H9 (cell line): Measurements from ENCODE around the gene DAZAP1. TPM values are rescaled to one million over a fixed set of nuclear protein-coding genes. Genes with fewer than 3 reads are reported as not detected.

Experiments
- DNase-seq: peaks from one replicate; pipeline ENCODE4 v3.0.0-alpha.2; 2017
- H2AFZ ChIP-seq: one replicate; pipeline ENCODE4 v1.6.1; 2013; ENCODE audit warnings: mild to moderate bottlenecking, low read length, control low read depth, moderate library complexity
- H2AK5ac ChIP-seq: 2 replicates; pipeline ENCODE4 v1.6.1; 2013; ENCODE audit warnings: low read length, control low read depth, mixed read lengths; ENCODE audit not compliant: insufficient read length
- H2BK120ac ChIP-seq: one replicate; pipeline ENCODE4 v1.6.1; 2013; ENCODE audit warnings: low read depth, mild to moderate bottlenecking, low read length, control low read depth, inconsistent platforms; ENCODE audit not compliant: poor library complexity, severe bottlenecking
- H2BK12ac ChIP-seq: 2 replicates; pipeline ENCODE4 v1.6.1; 2013; ENCODE audit warnings: low read length, control low read depth, mixed read lengths, low read depth; ENCODE audit not compliant: insufficient read length
- H2BK15ac ChIP-seq: 2 replicates; pipeline ENCODE4 v1.6.1; 2013; ENCODE audit warnings: low read depth, low read length, control low read depth
- H2BK20ac ChIP-seq: one replicate; pipeline ENCODE4 v1.6.1; 2013; ENCODE audit warnings: low read depth, mild to moderate bottlenecking, low read length, control low read depth, inconsistent platforms; ENCODE audit not compliant: poor library complexity, severe bottlenecking
- H2BK5ac ChIP-seq: 2 replicates; pipeline ENCODE4 v1.6.1; 2013; ENCODE audit warnings: low read length, control low read depth, mixed read lengths; ENCODE audit not compliant: insufficient read length
- H3K14ac ChIP-seq: 2 replicates; pipeline ENCODE4 v1.6.1; 2013; ENCODE audit warnings: low read length, control low read depth; ENCODE audit not compliant: insufficient read depth
- H3K18ac ChIP-seq: 2 replicates; pipeline ENCODE4 v1.6.1; 2013; ENCODE audit warnings: low read depth, mild to moderate bottlenecking, mixed read lengths, low read length, control low read depth; ENCODE audit not compliant: insufficient read length
- H3K23ac ChIP-seq: 2 replicates; pipeline ENCODE4 v1.6.1; 2013; ENCODE audit warnings: low read length, control low read depth, mixed read lengths, low read depth; ENCODE audit not compliant: insufficient read length
- H3K23me2 ChIP-seq: 2 replicates; pipeline ENCODE4 v1.6.1; 2013; ENCODE audit warnings: low read depth, mild to moderate bottlenecking, mixed read lengths, low read length, control low read depth; ENCODE audit not compliant: insufficient read length, poor library complexity, severe bottlenecking
- H3K27ac ChIP-seq: 2 replicates; pipeline ENCODE4 v1.5.1; 2013; ENCODE audit warnings: low read length, control low read depth, mixed read lengths, low read depth; ENCODE audit not compliant: insufficient read length
- H3K27me3 ChIP-seq: 2 replicates; pipeline ENCODE4 v1.6.1; 2013; ENCODE audit warnings: low read length, control low read depth, inconsistent platforms; ENCODE audit not compliant: insufficient read depth
- H3K4ac ChIP-seq: 2 replicates; pipeline ENCODE4 v1.6.1; 2013; ENCODE audit warnings: low read depth, mild to moderate bottlenecking, control low read depth, inconsistent platforms, low read length, moderate library complexity
- H3K4me1 ChIP-seq: 2 replicates; pipeline ENCODE4 v1.6.1; 2013; ENCODE audit warnings: low read length, control low read depth, inconsistent platforms; ENCODE audit not compliant: insufficient read depth
- H3K4me2 ChIP-seq: 2 replicates; pipeline ENCODE4 v1.6.1; 2013; ENCODE audit warnings: low read length, control low read depth, mixed read lengths; ENCODE audit not compliant: insufficient read length, insufficient read depth
- H3K56ac ChIP-seq: 2 replicates; pipeline ENCODE4 v1.6.1; 2013; ENCODE audit warnings: low read depth, mild to moderate bottlenecking, mixed read lengths, low read length, control low read depth; ENCODE audit not compliant: insufficient read length
- H3K79me1 ChIP-seq: 2 replicates; pipeline ENCODE4 v1.6.1; 2013; ENCODE audit warnings: low read depth, mild to moderate bottlenecking, moderate library complexity, low read length, control low read depth, inconsistent platforms; ENCODE audit not compliant: insufficient read depth, poor library complexity, severe bottlenecking
- H3K79me2 ChIP-seq: 2 replicates; pipeline ENCODE4 v1.6.1; 2013; ENCODE audit warnings: low read length, control low read depth, inconsistent platforms; ENCODE audit not compliant: insufficient read depth
- H3K9ac ChIP-seq: 2 replicates; pipeline ENCODE4 v1.6.1; 2013; ENCODE audit warnings: low read length, control low read depth, mixed read lengths; ENCODE audit not compliant: insufficient read length; ENCODE audit errors: extremely low read depth
- H3K9me3 ChIP-seq: one replicate; pipeline ENCODE4 v1.6.1; 2013; ENCODE audit warnings: low read depth, low read length, inconsistent platforms; ENCODE audit not compliant: control insufficient read depth
- H3T11ph ChIP-seq: one replicate; pipeline ENCODE4 v1.6.1; 2013; ENCODE audit warnings: mild to moderate bottlenecking, low read length, control low read depth, inconsistent platforms
- H4K20me1 ChIP-seq: one replicate; pipeline ENCODE4 v1.6.1; 2013; ENCODE audit not compliant: control insufficient read depth, insufficient read length, insufficient read depth
- H4K5ac ChIP-seq: 2 replicates; pipeline ENCODE4 v1.6.1; 2013; ENCODE audit warnings: low read depth, mild to moderate bottlenecking, mixed read lengths, low read length, control low read depth; ENCODE audit not compliant: insufficient read length
- H4K8ac ChIP-seq: replicated peaks from 2 replicates; pipeline ENCODE4 v1.6.1; 2013; ENCODE audit warnings: low read length, control low read depth, mixed read lengths, low read depth; ENCODE audit not compliant: insufficient read length
- H4K91ac ChIP-seq: 2 replicates; pipeline ENCODE4 v1.6.1; 2013; ENCODE audit warnings: low read depth, mild to moderate bottlenecking, moderate library complexity, mixed read lengths, low read length, control low read depth; ENCODE audit not compliant: insufficient read length
- H3K27ac Mint-ChIP-seq, 3 experiments: 2 replicates in 2 of 3; 3 replicates in 1 of 3; pipeline ENCODE4 v1.8.0; 2020 to 2021; ENCODE audit warnings: mixed read lengths in 3 of 3, mild to moderate bottlenecking in 1 of 3, moderate library complexity in 1 of 3
- H3K27me3 Mint-ChIP-seq: 2 replicates; pipeline ENCODE4 v1.8.0; 2021; ENCODE audit warnings: low read depth, mild to moderate bottlenecking, moderate library complexity, mixed read lengths
- H3K36me3 Mint-ChIP-seq, 3 experiments: 2 replicates in 2 of 3; 3 replicates in 1 of 3; pipeline ENCODE4 v1.8.0; 2020 to 2021; ENCODE audit warnings: low read depth in 3 of 3, mixed read lengths in 3 of 3; ENCODE audit not compliant: insufficient read depth in 1 of 3
- H3K4me1 Mint-ChIP-seq, 2 experiments: 2 replicates each; pipeline ENCODE4 v1.8.0; 2020; ENCODE audit warnings: mixed read lengths in 2 of 2
- H3K4me3 Mint-ChIP-seq, 2 experiments: 2 replicates in 1 of 2; 3 replicates in 1 of 2; pipeline ENCODE4 v1.8.0; 2020 to 2021; ENCODE audit warnings: mild to moderate bottlenecking in 2 of 2, mixed read lengths in 2 of 2, moderate library complexity in 1 of 2
- H3K9me3 Mint-ChIP-seq, 2 experiments: 2 replicates in 1 of 2; 3 replicates in 1 of 2; pipeline ENCODE4 v1.8.0; 2020; ENCODE audit warnings: mild to moderate bottlenecking in 2 of 2, mixed read lengths in 2 of 2, moderate library complexity in 1 of 2
- CTCF ChIP-seq: fragments of 200-600 bp; sonication (generic); conservative IDR thresholded peaks from 3 replicates; pipeline ENCODE4 v1.8.0; 2021; ENCODE audit warnings: antibody characterized with exemption, mild to moderate bottlenecking
- WGBS: extraction: QIAGEN DNeasy Blood & Tissue Kit; methylation state at CpG from one replicate; pipeline ENCODE4 v1.1.7; 2013; ENCODE audit warnings: missing lambda C conversion rate, low lambda C conversion rate, mixed read lengths; ENCODE audit not compliant: insufficient read length; ENCODE audit errors: extremely low coverage; 5-methylcytosine and 5-hydroxymethylcytosine counted together
- total RNA-seq: library from RNA; stranded (reverse); gene quantifications from 2 replicates; pipeline ENCODE4 v1.2.1, GENCODE V29; 2021

DAZAP1 gene
- total RNA-seq, 1 experiment from 2014 or later, result 265 TPM

- H3K9ac ChIP-seq, result no peak overlapping the region
- H3K9me3 Mint-ChIP-seq, result no peaks in the 10 kb centered on the region
- no peak overlapping the region for H3K18ac ChIP-seq
- no peak overlapping the region for H3K23ac ChIP-seq
- H3K4ac ChIP-seq, result no peak overlapping the region
- no peaks in the 10 kb centered on the region for H3K79me2 ChIP-seq
- no peaks in the 10 kb centered on the region for H3K9me3 ChIP-seq
- TF ChIP-seq CTCF, result no peak
- H2BK120ac ChIP-seq, result no peak overlapping the region
- no peak for DNase-seq
- no peak overlapping the region for H3K56ac ChIP-seq
- H3K14ac ChIP-seq, result no peak overlapping the region; the same call in 1 of the 2 replicates
- peaks cover 5 to 21% (median 18%) of the 10 kb centered on the region in 3 experiments; a peak in 6 of 7 replicates for H3K36me3 Mint-ChIP-seq
- no peak overlapping the region for H3T11ph ChIP-seq
- no peak overlapping the region for H4K5ac ChIP-seq
- no peak overlapping the region for H2BK12ac ChIP-seq
- no peaks in the 10 kb centered on the region for H3K79me1 ChIP-seq
- H3K4me1 Mint-ChIP-seq, result peaks cover 0 to 6% of the 10 kb centered on the region in 2 experiments; a peak in 2 of 4 replicates
- no peak overlapping the region for H2BK15ac ChIP-seq
- H3K23me2 ChIP-seq, result no peaks in the 10 kb centered on the region
- no peak overlapping the region for H2BK20ac ChIP-seq
- H3K27me3 Mint-ChIP-seq, result no peaks in the 10 kb centered on the region; the same call in 1 of the 2 replicates
- H4K91ac ChIP-seq, result no peak overlapping the region
- H2BK5ac ChIP-seq, result no peak overlapping the region
- WGBS, result no CpG with 5 or more reads among the region's 25 CpGs
- H3K27ac Mint-ChIP-seq, result no peak overlapping the region
- no peak overlapping the region for H3K4me2 ChIP-seq
- H3K4me3 Mint-ChIP-seq, result no peak overlapping the region
- H3K27ac ChIP-seq, result no peak overlapping the region
- H4K8ac ChIP-seq, result no peak overlapping the region
- no peaks in the 10 kb centered on the region for H3K27me3 ChIP-seq
- no peak overlapping the region for H2AK5ac ChIP-seq
- H2AFZ ChIP-seq, result no peak overlapping the region
- H4K20me1 ChIP-seq, result no peaks in the 10 kb centered on the region
- H3K4me1 ChIP-seq, result no peaks in the 10 kb centered on the region
Observed at GRCh38 chr19:1396019-1396767, 11.2 kb upstream of the DAZAP1 start.
